Thoracic aorta (tissue), 2 donors: ENCODE measurements around the gene TMCO4. TPM values are rescaled to one million over a fixed set of nuclear protein-coding genes. Genes with fewer than 3 reads are reported as not detected.
"Not testable (repeated sequence)": the region's sequence is repeated elsewhere in the genome, so short reads cannot be mapped to it uniquely, and the experiment has no call there.

Experiments used
- ATAC-seq: fragments of 150-250 bp; one replicate; pipeline ENCODE4 v1.8.0; 2017; ENCODE audit warnings: low read depth; ENCODE audit not compliant: insufficient number of reproducible peaks, low FRiP score
- DNase-seq: peaks from one replicate; pipeline ENCODE4 v3.0.0-alpha.2; 2020; ENCODE audit warnings: low spot score
- H3K27ac ChIP-seq, 2 donors: fragments of 200-600 bp; sonication (generic); 1 replicate in 1 of 2; 2 replicates in 1 of 2; pipeline ENCODE4 v1.5.1; 2016; ENCODE audit warnings: mild to moderate bottlenecking in 2 of 2, moderate library complexity in 2 of 2
- H3K27me3 ChIP-seq: fragments of 200-600 bp; sonication (generic); replicated peaks from 2 replicates; pipeline ENCODE4 v1.6.0; 2016; ENCODE audit warnings: mild to moderate bottlenecking; ENCODE audit not compliant: insufficient read depth
- H3K36me3 ChIP-seq: fragments of 200-600 bp; sonication (generic); one replicate; pipeline ENCODE4 v1.5.1; 2016
- H3K4me1 ChIP-seq, 2 donors: fragments of 200-600 bp; sonication (generic); 1 replicate in 1 of 2; 2 replicates in 1 of 2; pipeline versions ENCODE4 v1.5.1 to v1.6.0; 2016; ENCODE audit warnings: low read depth in 2 of 2, mild to moderate bottlenecking in 1 of 2; ENCODE audit not compliant: control insufficient read depth in 1 of 2
- H3K4me3 ChIP-seq: fragments of 200-600 bp; sonication (generic); 2 replicates; pipeline ENCODE4 v1.5.1; 2016; ENCODE audit warnings: mild to moderate bottlenecking
- H3K9me3 ChIP-seq: fragments of 200-600 bp; sonication (generic); 2 replicates; pipeline ENCODE4 v1.5.1; 2016
- CTCF ChIP-seq: fragments of 200-600 bp; sonication (generic); IDR thresholded peaks from one replicate; pipeline ENCODE4 v1.5.1; 2019; ENCODE audit warnings: antibody characterized with exemption
- total RNA-seq, 2 donors: library from RNA; depleted of rRNA; stranded (reverse); fragments of >200 nt; gene quantifications; one replicate each; pipeline versions ENCODE4 v1.1.0 to v1.2.3, GENCODE V29; 2016

TMCO4 gene
- total RNA-seq, 2 donors from 2014 or later = 33.2 to 33.4 TPM

GRCh38 chr1:19817160-19817559 lies 17.4 kb upstream of the TMCO4 start:
- no peak overlapping the region for H3K27ac ChIP-seq
- no peak for TF ChIP-seq CTCF
- H3K4me3 ChIP-seq = no peak overlapping the region
- no peaks in the 10 kb centered on the region for H3K36me3 ChIP-seq
- H3K4me1 ChIP-seq = peaks cover 0 to 7% of the 10 kb centered on the region in 2 donors
- DNase-seq = no peak
- no peaks in the 10 kb centered on the region for H3K27me3 ChIP-seq
- H3K9me3 ChIP-seq = no peaks in the 10 kb centered on the region
- no peak for ATAC-seq

- H3K27ac ChIP-seq = not testable (repeated sequence)
These were observed 17.0 kb upstream of the TMCO4 start for GRCh38 chr1:19816737-19817086.

DNA sequence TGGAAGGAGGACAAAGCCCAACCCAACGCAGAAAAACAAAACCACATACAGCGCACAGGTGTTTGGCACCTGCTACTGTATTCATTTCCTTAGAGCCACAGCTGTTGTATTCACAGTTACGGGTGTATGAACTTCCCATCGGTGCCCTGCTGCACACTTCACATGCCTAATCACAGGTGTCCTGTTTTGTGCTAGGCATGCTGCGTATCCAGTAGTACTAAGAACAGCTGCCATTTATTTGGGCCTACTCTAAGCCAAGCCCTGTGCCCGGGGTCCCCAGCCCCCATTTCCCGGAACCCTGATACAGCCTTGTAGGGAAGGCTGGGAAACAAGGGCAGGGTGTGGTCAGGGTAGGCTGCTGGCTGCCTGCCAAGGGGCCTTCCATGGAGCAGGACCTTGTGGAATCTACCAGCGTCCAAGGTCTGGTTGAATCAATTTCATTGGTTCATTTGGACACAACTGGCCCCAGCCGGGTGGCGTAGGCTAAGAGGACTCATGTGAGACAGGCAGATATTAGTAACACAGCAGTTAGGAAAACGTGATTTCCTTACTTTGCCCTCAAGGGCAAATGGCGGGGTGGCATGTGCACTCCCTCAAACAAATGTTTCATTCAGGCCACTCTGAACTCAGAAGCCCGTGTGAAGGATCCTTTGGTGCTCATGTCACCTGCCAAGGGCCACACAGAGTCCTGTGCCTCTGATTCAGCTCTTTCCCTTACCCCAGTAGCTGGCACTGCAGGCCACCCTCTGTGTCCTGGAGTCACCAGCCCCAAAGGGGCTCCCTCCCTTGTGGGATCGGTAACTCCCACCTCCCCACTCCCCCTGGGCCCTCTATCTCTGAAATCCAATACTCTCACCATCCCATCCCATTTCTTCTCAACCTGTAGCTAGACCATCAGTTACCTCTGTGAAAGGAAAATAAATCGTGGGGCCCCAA lies 16.4 kb upstream of the TMCO4 start:
- no peak for DNase-seq
- ATAC-seq = no peak
- no peak overlapping the region for H3K27ac ChIP-seq

More at GRCh38 chr1:19816737-19817086, 17.0 kb upstream of the TMCO4 start:
- DNase-seq, H3K4me1 ChIP-seq, H3K4me3 ChIP-seq, H3K36me3 ChIP-seq, ATAC-seq, H3K9me3 ChIP-seq, H3K27me3 ChIP-seq: not testable (repeated sequence)

GRCh38 chr1:19814681-19815503 lies 15.2 kb upstream of the TMCO4 start, which contains the start of gene RNF186:
RNF186 (minus strand) TSS chr1:19815283; CDS start chr1:19815101, 182 bp downstream.
- ATAC-seq = no peak
- H3K4me1 ChIP-seq = peaks cover 0 to 7% of the 10 kb centered on the region in 2 donors
- no peak within 1 kb of the TSS for H3K27ac ChIP-seq
- no peak within 1 kb of the TSS for H3K4me3 ChIP-seq
- no peaks in the 10 kb centered on the region for H3K9me3 ChIP-seq
- no peaks in the 10 kb centered on the region for H3K36me3 ChIP-seq
- no peak for DNase-seq
- no peaks in the 10 kb centered on the region for H3K27me3 ChIP-seq
- TF ChIP-seq CTCF = no peak

More for the DNA sequence above, 16.4 kb upstream of the TMCO4 start:
- Histone ChIP-seq H3K9me3 (no peaks in the 10 kb centered on the region), H3K4me1 (peaks cover 0 to 7% of the 10 kb centered on the region in 2 donors), H3K27me3 (no peaks in the 10 kb centered on the region), H3K36me3 (no peaks in the 10 kb centered on the region), H3K4me3 (no peak overlapping the region)
- TF ChIP-seq CTCF = no peak

DNA sequence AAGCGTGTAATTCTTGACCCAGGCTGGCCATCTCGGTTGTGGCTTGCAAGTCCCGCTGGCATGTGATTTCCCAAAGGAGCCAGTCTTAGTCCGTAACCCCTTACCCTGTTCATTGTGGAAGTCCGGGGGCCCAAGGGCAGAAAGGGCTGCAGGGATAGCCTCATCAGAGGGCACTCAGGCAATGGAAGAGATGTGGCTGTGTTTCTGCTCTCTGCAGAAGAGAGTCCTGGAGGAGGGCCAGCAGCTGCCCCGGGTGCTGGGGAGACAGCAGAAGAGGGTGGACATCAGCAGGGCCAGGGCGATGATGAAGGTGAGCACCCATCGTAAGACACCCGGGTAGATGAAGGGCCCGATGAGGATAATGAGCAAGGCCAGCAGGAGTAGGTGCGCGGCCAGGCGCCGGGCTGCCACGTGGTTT lies 14.5 kb upstream of the TMCO4 start:
- no peak for TF ChIP-seq CTCF
- Histone ChIP-seq H3K4me1 (peaks cover 0 to 7% of the 10 kb centered on the region in 2 donors), H3K27ac (no peak overlapping the region), H3K9me3 (no peaks in the 10 kb centered on the region), H3K36me3 (no peaks in the 10 kb centered on the region), H3K4me3 (no peak overlapping the region), H3K27me3 (no peaks in the 10 kb centered on the region)
- ATAC-seq (no peak), DNase-seq (no peak)
